SIG-M5 (cell line): ENCODE data around the gene JPT1.
"Not testable (repeated sequence)": the region's sequence is repeated elsewhere in the genome, so short reads cannot be mapped to it uniquely, and the experiment has no call there.

Source experiments
- DNase-seq: peaks from one replicate; lab custom pipeline; 2025; lab: John Stamatoyannopoulos, UW

The JPT1 gene

DNA sequence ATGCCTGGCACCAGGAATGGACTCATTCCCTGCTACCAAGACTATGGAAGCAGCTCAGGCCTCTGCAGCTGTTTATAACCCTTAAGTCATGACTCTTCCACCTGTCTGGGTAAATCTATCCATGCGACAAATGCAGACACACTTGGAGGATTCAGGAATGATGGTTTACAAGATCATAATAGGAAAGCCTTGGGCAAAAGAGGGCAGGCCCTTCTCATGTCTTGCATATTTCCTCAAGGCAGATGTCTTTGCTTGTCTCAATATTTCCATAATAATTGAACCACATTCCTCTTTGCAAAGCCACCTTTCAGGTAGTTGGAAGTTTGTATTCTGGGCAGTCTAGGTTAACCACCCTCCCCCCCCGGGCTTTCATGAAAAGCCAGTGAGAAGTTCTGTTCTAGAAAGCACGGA lies 884 bp upstream of the JPT1 start:
- no peak for DNase-seq

DNA sequence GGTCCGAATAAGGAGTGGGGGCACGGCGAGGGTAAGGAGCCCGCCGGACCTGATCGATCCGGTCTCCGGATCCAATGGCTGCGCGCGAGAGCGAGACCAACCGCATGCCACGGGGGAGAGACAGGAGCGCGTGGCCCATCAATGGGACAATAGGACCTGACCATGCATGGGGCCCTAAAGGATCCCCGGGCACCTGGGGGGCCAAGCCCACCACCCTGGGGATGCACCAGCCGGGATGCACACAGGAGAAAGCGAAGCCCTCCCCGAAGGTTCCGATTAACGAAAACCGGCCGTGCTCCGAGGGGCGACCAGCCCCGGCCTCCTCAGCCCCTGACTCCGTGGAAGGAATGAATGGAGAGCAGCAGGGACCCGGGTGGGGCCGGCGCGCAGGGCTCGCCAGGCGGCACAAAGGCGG lies 525 bp downstream of the JPT1 start:
- DNase-seq, result no peak

DNA sequence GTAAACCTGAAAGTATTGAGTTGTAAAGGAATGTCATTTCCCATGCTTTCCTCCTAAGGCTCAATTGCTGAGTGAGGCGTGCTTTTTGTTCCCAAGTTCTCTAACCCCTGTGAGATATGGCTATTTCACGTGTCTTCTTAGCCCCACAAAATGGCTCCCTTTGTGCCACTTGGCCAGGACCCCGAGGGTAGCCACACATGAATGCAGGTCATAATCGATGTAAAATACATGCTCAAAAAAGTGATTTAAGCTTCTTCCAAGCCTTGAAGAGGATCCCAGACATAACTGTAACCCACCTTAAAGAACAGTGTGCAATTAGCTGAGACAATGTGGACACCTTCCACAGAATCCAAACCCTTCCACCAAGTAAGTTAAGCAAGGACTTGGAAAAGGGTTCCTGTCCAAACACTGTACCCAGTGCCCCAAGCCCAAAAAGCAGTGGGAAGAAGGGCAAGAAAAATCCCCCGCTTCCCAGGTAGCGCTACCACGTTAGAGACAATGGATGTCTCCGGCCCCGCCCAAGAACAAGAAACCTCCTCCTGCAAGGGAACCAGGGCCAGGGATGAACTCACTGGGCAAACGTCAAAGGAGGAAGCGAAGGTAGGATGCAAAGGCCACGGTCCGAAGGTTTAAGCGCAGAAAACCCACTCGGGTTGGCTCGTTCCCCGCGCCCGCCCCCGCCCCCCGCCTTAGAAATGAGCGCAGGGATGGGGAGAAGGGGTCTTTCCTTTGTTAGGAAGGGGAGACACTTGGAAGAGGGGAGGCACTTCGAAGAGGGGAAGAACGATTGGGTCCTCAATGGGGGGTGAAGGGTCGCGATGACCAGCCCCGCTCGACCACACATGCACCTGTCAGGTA lies 1.2 kb downstream of the JPT1 start:
- DNase-seq, result no peak

DNA sequence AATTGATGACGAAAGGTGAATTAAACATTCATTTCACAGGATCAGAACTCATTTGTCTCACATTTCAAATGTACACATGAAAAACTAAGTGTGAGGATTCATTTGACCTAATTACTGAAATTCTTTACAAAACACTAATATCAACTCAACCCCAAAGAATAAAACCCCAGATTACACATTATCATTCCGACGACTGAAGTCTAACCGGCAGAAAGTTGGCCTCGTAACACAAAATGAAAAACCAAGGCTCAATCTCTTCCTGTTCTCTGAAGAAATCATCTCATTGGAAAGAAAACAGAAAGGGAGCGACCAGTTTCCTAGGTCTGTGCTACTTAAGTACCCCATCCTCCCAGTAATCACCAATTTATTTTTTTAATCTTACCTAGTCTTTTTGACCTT lies 1.8 kb downstream of the JPT1 start:
- DNase-seq, result no peak

DNA sequence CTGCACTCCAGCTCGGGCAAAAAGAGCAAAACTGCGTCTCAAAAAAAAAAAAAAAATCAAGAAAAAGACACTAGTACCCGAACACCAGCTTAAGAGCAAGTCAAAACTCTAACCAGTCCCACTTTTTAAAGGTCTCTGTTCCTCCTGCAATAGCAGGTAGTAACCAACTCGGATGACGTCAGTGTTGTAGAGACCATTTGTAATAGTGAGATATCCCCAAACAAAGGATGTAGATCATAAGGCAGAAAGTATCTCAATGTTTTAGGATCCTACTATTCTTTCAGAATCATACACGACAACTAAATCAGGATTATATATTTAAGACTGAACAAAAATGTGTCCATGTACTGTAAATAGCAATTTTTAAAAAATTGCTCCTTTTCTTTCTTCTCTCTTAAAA lies 2.4 kb downstream of the JPT1 start:
- no peak for DNase-seq

DNA sequence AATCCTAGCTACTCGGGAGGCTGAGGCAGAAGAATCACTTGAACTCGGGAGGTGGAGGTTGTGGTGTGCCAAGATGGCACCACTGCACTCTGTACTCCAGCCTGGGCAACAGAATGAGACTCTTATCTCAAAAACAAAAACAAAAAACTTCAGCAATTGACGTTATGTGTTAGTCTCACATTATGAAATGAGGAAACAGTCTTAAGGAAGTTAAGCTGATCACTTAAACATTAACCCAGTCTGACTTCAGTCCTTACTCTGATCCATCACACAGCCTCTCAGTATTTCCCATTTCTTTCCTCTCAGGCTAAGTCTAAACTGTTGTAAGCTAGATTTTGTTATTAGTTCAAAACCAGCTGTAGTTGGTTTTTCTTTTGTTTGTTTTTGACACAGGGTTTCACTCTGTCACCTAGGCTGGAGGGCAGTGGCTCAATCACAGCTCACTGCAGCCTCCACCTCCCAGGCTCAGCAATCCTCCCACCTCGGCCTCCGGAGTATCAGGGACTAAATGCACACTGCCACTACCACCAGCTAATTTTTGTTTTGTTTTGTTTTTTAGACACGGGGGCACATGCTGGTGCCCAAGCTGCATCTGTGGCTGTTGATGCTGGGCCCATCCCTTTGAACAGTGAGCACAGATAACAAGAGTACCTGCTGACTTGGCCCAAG lies 6.3 kb downstream of the JPT1 start:
- DNase-seq, result no peak

DNA sequence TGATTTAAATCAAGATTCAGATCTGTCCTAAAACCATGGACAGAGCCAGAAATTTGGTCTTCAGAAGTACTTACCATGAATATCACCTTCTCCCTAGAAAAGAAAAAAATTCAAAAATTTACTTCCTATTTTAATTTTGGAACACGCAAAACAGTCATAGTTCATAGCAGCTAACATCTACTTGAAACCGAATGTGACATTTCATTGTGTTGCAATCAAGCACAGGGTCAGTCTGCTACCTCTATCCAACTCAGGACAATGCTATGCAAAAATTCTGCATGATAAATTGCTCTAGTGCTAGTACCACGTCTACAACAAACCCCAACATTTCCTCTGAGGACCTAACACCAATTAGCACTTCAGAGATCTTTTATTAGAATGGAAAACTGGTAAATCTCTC lies 7.7 kb downstream of the JPT1 start:
- no peak for DNase-seq

DNA sequence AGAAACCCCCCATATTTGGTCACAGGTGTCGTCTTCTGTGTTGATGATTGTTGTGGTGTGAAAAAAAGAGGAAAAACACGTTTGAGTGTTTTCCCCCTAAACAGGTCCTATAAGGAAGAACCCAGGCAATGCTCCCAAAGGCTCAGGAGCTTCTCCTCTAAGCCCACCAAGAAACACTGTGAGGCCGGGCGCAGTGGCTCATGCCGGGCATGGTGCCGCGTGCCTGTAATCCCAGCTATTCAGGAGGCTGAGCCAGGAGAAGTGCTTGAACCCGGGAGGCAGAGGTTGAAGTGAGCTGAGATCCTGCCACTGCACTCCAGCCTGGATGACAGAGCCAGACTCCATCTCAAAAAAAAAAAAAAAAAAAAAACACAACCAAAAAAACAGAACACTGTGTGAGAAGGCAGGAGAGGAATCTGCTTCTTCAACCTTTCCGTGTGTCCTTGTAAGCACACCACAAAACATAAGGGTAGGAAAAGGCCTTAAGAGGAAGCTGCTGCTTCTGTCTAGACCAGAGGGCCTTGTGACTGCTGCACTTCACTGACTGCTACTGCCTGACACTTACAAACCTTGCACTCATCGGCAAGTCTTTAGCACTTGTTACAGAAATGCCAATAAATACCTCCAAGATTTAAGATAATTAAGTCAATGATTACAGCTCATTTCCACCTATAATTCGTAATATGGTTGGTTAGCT lies 9.3 kb downstream of the JPT1 start:
- DNase-seq, result no peak

DNA sequence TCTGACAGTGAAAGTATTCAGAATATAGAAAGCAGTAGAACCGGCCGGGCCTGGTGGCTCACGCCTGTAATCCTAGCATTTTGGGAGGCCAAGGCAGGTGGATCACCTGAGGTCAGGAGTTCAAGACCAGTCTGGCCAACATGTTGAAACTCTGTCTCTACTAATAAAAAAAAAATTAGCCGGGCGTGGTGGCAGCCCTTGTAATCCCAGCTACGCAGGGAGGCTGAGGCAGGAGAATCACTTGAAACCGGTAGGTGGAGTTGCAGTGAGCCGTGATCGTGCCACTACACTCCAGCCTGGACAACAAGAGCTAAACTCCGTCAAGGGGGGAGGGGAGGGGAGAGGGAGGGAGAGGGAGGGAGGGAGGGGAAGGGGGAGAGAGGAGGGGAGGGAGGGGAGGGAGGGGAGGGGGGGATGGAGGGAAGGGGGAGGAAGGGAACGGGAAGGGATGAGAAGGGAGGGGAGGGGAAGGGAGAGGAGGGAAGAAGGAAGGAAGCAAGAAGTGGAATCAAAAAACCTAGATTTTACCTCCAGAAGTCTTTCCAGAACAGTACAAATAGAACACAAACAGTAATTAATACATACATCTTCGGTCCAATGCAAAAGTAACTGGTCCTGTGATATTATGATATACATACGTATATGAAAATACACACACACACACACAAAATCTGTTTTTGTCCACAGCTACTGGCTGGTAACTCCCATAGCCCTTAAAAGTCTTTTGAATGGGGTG lies 11.9 kb downstream of the JPT1 start:
- no peak for DNase-seq

DNA sequence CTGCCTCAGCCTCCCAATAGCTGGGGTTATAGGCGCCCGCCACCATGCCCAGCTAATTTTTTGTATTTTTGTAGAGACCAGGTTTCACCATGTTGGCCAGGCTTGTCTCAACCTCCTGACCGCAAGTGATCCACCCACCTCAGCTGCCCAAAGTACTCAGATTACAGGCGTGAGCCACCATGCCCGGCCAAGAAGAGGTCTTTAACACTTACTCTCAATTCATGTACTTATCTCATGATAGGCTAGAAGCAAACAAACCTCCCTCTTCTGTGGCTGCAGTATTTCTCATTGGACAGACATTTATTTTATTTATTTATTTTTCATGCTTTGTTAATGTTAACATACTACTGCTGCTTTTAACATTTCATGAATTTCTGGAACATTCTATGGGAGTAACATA lies 15.8 kb downstream of the JPT1 start:
- no peak for DNase-seq

DNA sequence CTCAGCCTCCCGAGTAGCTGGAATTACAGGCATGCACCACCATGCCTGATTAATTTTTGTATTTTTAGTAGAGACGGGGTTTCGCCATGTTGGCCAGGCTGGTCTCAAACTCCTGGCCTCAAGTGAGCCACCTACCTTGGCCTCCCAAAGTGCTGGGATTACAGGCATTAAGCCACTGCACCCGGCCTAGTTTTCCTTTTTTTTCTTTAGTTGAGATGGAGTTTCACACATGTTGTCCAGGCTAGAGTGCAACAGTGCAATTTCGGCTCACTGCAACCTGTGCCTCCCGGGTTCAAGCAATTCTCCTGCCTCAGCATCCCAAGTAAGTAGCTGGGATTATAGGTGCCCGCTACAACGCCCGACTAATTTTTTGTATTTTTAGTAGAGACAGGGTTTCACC lies 16.6 kb downstream of the JPT1 start:
- not testable (repeated sequence) for DNase-seq

DNA sequence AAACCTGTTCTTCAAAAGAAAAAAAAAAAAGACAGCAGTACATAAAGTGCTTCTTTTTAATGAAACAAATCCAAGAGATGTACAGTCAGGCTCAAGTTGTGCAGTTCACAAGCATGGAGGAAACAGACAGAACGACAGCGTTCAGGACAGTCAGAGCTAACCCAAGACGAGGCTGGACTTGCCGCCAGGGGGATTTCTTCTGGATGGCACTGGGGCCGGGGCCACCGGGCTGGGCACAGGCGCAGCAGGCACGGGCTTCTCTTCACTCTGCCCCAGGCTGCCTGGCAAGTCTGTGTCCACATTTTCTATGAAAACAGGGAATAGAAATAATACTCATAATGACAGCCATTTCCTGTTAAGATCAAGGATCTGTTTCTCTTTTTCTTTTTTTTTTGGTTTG lies 18.4 kb downstream of the JPT1 start:
- DNase-seq, result no peak

DNA sequence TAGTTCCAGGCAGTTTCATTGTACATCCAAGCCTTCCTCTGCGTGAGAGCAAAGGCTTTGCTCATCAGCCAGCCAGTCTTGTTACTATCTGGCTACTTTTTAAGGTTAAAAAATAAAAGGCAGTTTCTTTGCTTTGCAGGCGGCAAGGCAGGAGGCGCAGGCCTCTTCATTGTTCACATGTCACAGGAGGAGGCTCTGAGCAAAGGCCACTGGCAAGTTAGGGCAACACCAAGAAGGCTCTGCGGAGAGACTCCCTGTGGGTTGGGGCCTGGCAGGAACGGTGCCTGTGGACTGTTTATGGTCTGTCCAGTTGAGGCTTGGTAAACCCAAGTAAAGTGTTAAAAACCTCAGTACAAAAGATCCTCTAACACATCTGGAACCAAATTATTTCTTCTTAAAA lies 18.9 kb downstream of the JPT1 start:
- DNase-seq, result no peak

DNA sequence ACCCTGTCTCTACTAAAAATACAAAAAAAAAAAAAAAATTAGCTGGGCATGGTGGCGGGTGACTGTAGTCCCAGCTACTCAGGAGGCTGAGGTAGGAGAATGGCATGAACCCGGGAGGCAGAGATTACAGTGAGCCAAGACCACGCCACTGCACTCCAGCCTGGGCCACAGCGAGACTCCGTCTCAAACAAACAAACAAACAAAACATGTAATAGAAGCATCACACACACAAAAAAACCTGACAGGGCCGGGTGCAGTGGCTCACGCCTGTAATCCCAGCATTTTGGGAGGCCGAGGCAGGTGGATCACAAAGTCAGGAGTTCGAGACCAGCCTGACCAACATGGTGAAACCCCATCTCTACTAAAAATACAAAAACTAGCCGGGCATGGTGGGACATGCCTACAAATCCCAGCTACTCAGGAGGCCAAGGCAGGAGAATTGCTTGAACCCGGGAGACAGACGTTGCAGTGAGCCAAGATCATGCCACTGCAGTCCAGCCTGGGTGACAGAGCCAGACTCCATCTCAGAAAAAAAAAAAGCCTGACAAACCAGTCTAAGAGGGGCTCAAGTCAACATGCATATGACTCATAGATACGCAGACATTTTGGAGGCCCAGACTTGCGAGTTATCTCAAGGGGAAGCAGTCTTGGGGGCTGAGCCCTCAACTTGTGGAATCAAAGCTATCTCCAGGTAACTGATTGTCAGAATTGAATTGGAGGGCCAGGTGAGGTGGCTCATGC lies 20.5 kb downstream of the JPT1 start:
- not testable (repeated sequence) for DNase-seq

DNA sequence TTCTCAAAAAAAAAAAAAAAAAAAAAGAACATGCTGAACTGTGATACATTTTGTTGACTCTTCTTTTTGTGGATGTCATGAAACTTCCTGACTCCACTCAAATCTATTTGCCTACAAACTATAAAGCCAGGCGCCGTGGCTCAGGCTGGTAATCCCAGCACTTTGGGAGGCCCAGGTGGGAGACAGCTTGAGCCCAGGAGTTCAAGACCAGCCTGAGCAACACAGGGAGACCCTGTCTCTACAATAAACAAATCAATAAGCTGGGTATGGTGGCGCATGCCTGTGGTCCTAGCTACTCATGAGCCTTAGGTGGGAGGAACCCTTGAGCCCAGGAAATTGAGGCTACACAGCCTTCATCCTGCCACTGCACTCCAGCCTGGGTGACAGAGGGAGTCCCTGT lies 21.3 kb downstream of the JPT1 start:
- DNase-seq, result no peak

DNA sequence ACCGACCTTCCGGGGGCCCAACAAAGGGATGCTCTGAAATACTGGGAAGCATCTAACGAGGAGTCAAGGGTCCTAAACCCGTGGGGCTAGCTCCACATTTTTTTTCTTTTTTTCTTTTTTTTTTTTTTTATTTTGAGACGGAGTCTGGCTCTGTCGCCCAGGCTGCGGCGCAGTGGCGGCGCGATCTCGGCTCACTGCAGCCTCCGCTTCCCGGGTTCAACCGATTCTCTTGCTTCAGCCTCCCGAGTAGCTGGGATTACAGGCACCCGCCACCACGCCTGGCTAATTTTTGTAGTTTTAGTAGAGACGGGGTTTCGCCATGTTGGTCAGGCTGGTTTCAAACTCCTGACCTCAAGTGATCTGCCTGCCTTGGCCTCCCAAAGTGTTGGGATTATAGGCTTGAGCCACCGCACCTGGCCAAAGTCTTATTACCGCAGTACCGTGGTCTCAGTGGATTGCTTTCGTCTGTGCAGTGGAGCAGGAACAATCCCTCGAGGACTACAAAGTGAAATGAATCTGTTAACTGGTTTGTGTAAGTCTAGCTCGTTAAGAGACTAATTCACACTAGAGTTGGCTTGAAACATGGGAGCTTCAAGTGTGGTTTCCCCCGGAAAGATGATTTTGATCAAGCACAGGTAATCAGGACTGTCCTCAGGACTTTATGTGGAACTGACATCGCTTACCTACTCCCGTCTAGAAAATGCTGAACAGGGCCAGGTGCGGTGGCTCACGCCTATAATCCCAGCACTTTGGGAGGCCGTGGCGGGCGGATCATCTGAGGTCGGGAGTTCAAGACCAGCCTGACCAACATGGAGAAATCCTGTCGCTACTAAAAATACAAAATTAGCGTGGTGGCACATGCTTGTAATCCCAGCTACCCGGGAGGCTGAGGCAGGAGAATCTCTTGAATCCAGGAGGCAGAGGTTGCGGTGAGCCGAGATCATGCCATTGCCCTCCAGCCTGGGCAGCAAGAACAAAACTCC lies 22.0 kb downstream of the JPT1 start:
- DNase-seq, result not testable (repeated sequence)

DNA sequence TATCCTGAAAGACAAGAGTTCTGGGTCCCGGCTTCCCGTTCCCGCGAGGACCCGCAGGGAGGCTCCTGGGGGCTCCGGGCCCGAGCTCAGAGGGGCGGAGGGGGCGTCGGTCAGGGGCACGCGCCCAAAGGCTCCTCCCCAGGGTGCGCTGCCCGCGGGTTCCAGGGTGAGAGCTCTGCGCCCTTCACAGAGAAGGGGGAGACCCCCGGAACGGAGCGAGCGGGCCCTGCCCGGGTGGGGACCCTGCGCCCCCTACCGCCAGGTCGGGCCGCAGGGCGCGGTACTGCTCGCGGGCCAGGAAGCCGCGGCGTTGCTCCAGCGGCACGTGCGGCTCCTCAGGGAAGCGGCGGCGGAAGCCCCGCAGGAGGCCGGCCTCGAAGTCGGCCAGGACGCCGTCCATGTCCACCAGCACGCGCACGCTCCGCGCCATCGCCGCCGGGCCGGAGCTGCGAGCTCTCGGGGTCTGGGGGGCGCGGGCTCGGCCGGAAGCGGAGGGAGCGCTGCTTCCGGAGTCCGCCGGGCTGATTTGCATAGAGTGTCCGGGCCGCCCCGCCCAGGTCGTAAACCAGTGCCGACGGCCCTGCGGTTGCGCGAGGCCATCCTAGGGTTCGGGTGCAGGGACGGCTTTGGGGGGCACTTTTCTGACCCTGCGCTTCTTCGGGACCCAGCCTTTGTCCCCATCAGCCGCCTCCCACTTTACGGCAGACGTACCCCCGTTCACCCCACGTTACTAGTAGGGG lies 22.9 kb downstream of the JPT1 start, which contains the start of gene NT5C:
Gene NT5C, minus strand, starts transcription at position 465 of the 740 bp plus-strand sequence. Its CDS starts 35 bp downstream, at position 430.
- no peak for DNase-seq

DNA sequence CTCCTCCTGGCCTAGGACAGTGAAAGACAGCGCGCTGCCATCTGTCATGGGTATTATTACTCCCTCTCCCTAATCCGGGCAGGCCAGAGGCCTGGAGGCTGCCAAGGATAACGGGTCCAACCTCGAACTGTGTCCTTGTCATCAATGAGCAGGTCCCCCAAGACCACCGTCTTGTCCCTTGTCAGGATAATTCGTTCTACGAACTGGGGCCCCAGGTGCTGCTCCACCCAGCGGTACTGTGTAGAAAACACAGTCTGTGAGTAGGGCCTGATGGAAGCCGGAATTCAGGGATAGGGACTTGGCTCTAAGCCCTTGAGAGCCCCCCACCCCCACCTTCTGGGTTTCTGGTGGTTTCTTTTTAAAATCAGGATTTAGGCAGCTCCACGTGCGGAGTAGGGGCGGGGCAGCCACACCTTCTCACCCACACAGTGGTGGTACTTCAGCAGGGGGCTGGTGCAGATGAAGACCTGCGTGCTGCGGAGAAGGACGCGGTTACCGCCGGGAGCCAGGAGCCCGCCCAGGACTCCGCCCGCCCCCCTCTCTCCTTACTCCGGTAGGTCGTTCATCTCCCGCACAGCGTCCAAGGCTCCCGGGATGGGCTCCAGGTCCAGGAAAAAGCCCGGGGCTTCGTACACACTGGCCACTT lies 23.6 kb downstream of the JPT1 start:
- DNase-seq, result no peak

DNA sequence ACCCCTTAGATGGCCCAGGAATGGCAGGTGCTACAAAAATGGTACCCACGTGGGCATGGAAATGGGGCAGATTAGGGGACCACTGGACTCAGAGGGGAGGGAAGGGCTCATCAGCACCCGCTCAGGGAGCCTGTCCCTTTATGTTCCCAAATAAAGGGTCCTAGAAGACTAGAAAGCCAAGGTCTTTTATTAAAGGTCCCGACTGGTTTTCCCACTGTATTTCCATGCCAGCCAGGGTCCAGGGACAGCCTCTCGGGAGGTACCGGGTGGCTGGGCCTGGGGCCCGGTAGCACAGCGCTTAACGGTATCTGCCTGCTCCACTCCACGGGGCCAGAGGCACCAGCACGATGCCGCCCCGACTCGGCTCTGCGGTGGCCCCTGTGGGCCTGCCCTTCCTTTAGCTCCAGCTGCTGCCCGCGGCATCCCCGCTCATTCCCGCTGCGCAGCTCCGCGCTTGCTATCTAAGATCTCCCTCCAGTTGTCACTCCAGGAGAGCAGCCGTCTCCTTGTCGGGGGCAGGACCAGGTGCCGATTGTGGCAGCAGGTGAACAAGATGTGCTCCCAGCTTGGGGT lies 24.2 kb downstream of the JPT1 start:
- DNase-seq, result no peak
